ENCODE data around the gene KLF2.

- no peak for TF ChIP-seq CTCF (IDR thresholded peaks at IDR 0.05)
- no peak for TF ChIP-seq POLR2A (IDR thresholded peaks at IDR 0.05)
These were observed 35.0 kb upstream of the KLF2 start for GRCh38 chr19:16289594-16289993.
